Measurements from ENCODE around the gene BAAT. TPM values are rescaled to one million over a fixed set of nuclear protein-coding genes. Genes with fewer than 3 reads are reported as not detected.

Gene BAAT
- total RNA-seq, 1 donor from 2014 or later, result not detected

GRCh38 chr9:101398068-101398929, 13.5 kb upstream of the BAAT start, which contains the start of the genes MRPL50 and ZNF189:
TSS of gene MRPL50 (minus strand) at chr9:101398618. CDS start at chr9:101398592, 26 bp downstream.
TSS of gene ZNF189 (plus strand) at chr9:101398851. CDS start at chr9:101399157, 306 bp downstream.
- DNase-seq (ENCODE audit: low spot score), result peak; percentile 98

DNA sequence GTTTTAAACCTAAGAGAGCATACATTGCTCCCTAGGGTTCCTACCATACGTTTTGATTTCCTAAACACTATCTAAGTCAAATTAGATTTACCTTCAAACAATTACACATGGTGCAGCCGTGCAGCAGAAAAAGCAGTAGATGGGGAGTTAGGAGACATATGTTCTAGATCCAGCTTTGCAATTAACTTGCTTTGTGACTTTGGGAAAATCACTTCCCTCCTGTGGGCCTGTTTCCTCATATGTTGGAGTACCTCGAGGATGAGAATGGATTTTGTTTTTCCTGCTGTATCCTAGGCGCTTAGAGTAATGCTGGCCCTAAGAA, 12.9 kb upstream of the BAAT start:
- no peak for DNase-seq (ENCODE audit: low spot score)

DNA sequence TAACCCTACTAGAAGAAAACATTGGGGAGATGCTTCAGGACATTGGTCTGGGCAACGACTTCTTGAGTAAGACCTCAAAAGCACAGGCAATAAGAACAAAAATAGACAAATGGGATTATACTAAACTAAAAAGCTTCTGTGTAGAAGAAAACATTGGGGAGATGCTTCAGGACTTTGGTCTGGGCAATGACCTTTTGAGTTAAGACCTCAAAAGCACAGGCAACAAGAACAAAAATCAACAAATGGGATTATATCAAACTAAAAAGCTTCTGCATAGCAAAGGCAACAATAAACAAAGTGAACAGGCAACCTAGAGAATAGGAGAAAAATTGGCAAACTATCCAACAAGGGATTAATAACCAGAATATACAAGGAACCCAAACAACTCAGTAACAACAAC, 9.9 kb upstream of the BAAT start:
- DNase-seq (ENCODE audit: low spot score), result no peak

- no peak for DNase-seq (ENCODE audit: low spot score)
Measured at GRCh38 chr9:101393135-101393534, 8.3 kb upstream of the BAAT start.

GRCh38 chr9:101388507-101388993, 3.7 kb upstream of the BAAT start:
- DNase-seq (ENCODE audit: low spot score), result no peak

DNA sequence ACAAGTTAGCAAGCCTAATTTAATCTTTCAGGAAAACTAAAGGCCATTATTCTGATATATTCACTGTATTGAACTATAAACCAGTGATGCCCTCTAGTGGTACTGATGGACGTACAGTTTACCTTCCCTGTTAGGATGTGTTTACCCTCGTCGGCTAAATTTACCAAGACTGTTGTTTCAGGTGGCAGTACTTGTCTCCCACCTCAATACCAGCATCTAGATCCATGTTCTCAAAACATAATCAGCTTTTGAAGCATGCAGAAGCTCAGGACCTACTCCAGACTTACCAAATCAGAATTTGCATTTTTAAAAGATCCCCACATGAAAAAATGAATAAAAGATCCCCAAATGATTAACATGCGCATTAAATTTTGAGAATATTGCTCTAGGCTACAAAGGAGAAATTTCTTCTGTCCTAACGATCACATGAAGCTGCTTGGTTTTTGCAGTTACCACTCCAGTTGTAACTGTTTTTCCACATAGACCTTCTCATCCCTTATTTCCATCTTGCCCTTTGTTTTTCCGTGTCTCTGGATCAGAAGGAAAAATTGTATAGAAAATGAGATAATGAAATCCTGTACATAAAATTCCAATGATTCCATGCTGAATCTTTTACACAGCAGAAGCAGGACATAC, 3.2 kb upstream of the BAAT start:
- DNase-seq (ENCODE audit: low spot score), result no peak

- no peak for DNase-seq (ENCODE audit: low spot score)
Measured at GRCh38 chr9:101383361-101383760, 1.4 kb downstream of the BAAT start.

DNA sequence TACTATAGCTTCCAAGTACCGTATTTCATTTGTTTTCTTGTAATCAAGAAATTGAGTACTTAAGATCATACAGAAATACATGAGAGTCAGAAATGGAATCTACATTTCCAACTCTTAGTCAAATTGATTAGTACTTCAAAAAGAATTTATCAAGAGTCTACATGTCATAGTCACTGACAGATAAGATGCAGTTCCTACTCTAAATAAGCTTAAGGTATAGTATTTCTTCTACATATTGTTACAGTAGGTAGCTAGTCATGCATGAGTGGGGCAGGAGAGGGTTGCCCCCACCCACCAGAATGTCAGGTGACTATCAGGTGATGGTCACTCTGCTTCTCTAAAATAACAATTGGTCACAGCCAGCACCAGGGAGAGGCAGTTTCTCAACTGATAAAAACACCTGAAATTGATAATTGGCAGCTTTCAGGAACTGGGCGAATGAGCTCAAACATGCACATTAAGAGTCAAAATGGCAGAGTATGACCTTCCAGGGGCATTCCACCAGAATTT, 2.9 kb downstream of the BAAT start:
- no peak for DNase-seq (ENCODE audit: low spot score)

- no peak for DNase-seq (ENCODE audit: low spot score)
Measured at GRCh38 chr9:101381118-101381517, 3.7 kb downstream of the BAAT start.

GRCh38 chr9:101380295-101380694, 4.5 kb downstream of the BAAT start:
- DNase-seq (ENCODE audit: low spot score), result no peak

GRCh38 chr9:101376111-101376848, 8.5 kb downstream of the BAAT start:
- no peak for DNase-seq (ENCODE audit: low spot score)

GRCh38 chr9:101375546-101375945, 9.3 kb downstream of the BAAT start:
- no peak for DNase-seq (ENCODE audit: low spot score)

- DNase-seq (ENCODE audit: low spot score), result no peak
Measured at GRCh38 chr9:101372327-101373118, 12.3 kb downstream of the BAAT start.

- DNase-seq (ENCODE audit: low spot score), result no peak
Measured at GRCh38 chr9:101371813-101372212, 13.0 kb downstream of the BAAT start.

- DNase-seq (ENCODE audit: low spot score), result no peak
Measured at GRCh38 chr9:101369884-101370531, 14.8 kb downstream of the BAAT start.

GRCh38 chr9:101369286-101369685, 15.5 kb downstream of the BAAT start:
- no peak for DNase-seq (ENCODE audit: low spot score)

DNA sequence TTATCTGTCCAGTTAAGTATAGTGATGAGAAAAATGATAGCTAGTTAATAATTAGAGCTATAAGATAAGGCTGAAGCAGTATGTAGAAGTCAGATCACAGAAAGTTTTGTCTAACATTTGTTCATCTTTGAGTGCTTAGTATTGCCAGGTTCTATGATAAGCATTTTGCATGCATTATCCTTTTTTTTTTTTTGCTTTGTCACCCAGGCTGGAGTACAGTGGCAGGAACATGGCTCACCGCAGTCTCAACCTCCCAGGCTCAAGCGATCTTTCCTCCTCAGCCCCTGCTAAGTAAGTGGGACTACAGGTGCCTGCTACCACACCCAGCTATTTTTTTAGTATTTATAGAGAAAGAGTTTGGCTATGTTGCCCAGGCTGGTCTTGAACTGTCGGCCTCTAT, 17.5 kb downstream of the BAAT start:
- no peak for DNase-seq (ENCODE audit: low spot score)

DNA sequence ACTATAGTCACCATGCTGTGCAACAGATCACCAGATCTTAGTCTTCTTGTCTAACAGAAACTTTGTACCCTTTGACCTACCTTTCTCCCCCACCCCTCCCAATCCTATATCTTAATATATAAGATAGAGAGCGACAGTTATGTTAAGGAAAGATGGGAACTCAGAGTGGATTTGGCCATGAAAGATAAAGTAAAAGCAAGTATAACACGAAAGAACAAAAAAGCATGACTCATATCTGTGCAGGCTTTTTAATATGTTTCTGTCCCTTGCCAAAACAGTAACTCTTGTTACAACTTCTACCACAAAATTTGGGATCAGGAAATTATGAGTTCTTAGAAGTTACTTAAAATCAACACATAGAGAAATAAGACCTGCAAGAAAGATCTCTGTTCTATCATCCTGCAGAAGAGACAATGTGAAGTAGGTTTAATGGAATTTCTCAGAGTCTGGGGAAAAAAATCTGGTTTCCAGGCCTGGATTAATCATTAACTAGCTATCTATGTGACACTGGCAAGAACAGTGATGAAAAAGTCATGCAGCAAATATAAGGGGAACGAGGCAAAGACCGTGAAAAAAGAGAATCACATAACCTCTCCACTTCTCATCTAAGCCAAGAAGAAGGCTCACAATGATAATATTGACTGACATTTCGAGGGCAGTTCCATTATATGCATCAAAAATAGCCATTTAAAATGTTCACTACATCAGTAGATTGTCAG, 18.6 kb downstream of the BAAT start:
- no peak for DNase-seq (ENCODE audit: low spot score)

DNA sequence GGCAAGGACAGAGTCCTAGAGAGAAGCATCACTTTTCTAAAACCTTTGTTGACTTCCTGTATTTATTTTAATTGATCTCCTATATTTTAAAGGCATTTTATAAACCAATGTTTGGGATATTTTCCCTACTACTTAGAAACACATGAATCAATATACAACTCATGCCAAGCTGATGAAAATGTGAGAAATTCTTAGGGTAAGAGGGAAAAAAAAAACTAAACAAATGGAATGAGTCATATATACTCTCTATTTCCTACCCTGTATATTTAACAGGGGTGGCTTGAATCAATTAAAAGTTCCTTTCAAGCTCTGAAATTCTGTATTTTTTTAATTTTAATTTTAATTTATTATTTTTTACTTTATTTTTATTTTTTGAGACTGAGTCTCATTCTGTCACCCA, 19.6 kb downstream of the BAAT start:
- DNase-seq (ENCODE audit: low spot score), result no peak

GRCh38 chr9:101362450-101362849, 22.4 kb downstream of the BAAT start:
- no peak for DNase-seq (ENCODE audit: low spot score)
